ENCODE data around the gene RRP15. TPM values are rescaled to one million over a fixed set of nuclear protein-coding genes. Genes with fewer than 3 reads are reported as not detected.

RRP15 gene
- total RNA-seq, 1 donor from 2014 or later: 28.4 TPM

DNA sequence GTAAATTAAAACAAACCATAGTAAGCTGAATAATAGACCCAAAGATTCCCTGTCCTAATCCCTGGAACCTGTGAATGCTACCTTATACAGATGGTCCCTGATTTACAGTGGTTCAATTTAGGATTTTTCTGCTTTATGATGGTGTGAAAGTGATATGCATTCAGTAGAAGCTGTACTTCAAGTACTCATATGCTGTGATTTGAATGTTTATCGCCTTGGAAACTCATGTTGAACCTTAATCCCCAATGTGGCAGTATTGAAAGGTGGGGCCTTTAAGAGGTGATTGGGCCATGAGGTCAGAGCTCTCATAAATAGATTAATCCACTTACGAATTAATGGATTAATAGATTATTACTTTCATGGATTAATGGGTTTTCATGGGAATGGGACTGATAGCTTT lies 10.6 kb upstream of the RRP15 start:
- Mint-ChIP-seq H3K27ac (ENCODE audit: unreplicated experiment) (no peak overlapping the region), H3K36me3 (ENCODE audit: low read depth, unreplicated experiment) (no peaks in the 10 kb centered on the region), H3K4me1 (ENCODE audit: low read depth, unreplicated experiment) (no peaks in the 10 kb centered on the region), H3K4me3 (ENCODE audit: unreplicated experiment) (no peak overlapping the region), H3K27me3 (ENCODE audit: low read depth, unreplicated experiment) (no peaks in the 10 kb centered on the region), H3K9me3 (ENCODE audit: unreplicated experiment) (no peaks in the 10 kb centered on the region)
- DNase-seq (ENCODE audit: low read depth) (no peak), FAIRE-seq (no peak)
- H3K9ac ChIP-seq (ENCODE audit: low read length): no peak overlapping the region
- no peak overlapping the region for H3K27ac ChIP-seq (ENCODE audit: low read depth, low read length)
- no peaks in the 10 kb centered on the region for H3K79me2 ChIP-seq (ENCODE audit: insufficient read depth, low read length)
- no peaks in the 10 kb centered on the region for H4K20me1 ChIP-seq (ENCODE audit: insufficient read depth, low read length)
- H3K36me3 ChIP-seq (ENCODE audit: insufficient read depth, low read length): no peaks in the 10 kb centered on the region
- H3K9me3 ChIP-seq (ENCODE audit: insufficient read depth, low read depth, low read length): no peaks in the 10 kb centered on the region
- H2AFZ ChIP-seq (ENCODE audit: low read depth, low read length): no peak overlapping the region
- TF ChIP-seq, protein P1, sequence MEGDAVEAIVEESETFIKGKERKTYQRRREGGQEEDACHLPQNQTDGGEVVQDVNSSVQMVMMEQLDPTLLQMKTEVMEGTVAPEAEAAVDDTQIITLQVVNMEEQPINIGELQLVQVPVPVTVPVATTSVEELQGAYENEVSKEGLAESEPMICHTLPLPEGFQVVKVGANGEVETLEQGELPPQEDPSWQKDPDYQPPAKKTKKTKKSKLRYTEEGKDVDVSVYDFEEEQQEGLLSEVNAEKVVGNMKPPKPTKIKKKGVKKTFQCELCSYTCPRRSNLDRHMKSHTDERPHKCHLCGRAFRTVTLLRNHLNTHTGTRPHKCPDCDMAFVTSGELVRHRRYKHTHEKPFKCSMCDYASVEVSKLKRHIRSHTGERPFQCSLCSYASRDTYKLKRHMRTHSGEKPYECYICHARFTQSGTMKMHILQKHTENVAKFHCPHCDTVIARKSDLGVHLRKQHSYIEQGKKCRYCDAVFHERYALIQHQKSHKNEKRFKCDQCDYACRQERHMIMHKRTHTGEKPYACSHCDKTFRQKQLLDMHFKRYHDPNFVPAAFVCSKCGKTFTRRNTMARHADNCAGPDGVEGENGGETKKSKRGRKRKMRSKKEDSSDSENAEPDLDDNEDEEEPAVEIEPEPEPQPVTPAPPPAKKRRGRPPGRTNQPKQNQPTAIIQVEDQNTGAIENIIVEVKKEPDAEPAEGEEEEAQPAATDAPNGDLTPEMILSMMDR (IDR thresholded peaks at IDR 0.05; ENCODE audit: insufficient read depth, low read depth, low read length): no peak
- TF ChIP-seq EZH2 (IDR thresholded peaks at IDR 0.05; ENCODE audit: insufficient read depth, low read length): no peak
- no peak overlapping the region for H3K4me2 ChIP-seq (ENCODE audit: low read length)
- H3K27me3 ChIP-seq (ENCODE audit: insufficient read depth, low read length): no peaks in the 10 kb centered on the region
- H3K4me1 ChIP-seq (ENCODE audit: insufficient read depth, low read length): no peaks in the 10 kb centered on the region
- no peak overlapping the region for H3K4me3 ChIP-seq (ENCODE audit: insufficient read depth, low read depth, low read length)

DNA sequence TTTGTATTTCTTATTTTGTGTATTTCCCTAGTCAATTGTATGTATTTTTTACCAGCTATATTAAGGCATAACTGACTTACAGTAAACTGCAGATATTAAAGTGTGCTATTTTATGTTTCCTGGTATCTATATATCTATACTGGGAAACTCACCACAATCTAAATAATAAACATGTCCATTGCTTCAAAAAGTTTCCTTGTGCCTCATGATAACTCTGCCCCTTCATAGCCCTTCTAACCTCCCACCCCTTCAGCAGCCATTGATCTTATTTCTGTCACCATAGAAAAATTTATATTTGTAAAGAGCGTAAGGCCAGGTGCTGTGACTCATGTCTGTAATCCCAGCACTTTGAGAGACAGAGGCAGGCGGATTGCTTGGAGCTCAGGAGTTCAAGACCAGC lies 9.3 kb upstream of the RRP15 start:
- no peak overlapping the region for H3K4me3 Mint-ChIP-seq (ENCODE audit: unreplicated experiment)
- Histone ChIP-seq H3K27me3 (ENCODE audit: insufficient read depth, low read length) (no peaks in the 10 kb centered on the region), H3K4me3 (ENCODE audit: insufficient read depth, low read depth, low read length) (no peak overlapping the region), H2AFZ (ENCODE audit: low read depth, low read length) (no peak overlapping the region), H3K36me3 (ENCODE audit: insufficient read depth, low read length) (no peaks in the 10 kb centered on the region), H3K27ac (ENCODE audit: low read depth, low read length) (no peak overlapping the region), H3K4me1 (ENCODE audit: insufficient read depth, low read length) (no peaks in the 10 kb centered on the region), H3K79me2 (ENCODE audit: insufficient read depth, low read length) (no peaks in the 10 kb centered on the region), H3K4me2 (ENCODE audit: low read length) (no peak overlapping the region), H3K9ac (ENCODE audit: low read length) (no peak overlapping the region), H3K9me3 (ENCODE audit: insufficient read depth, low read depth, low read length) (no peaks in the 10 kb centered on the region), H4K20me1 (ENCODE audit: insufficient read depth, low read length) (no peaks in the 10 kb centered on the region)
- FAIRE-seq (no peak), DNase-seq (ENCODE audit: low read depth) (no peak)
- H3K27ac Mint-ChIP-seq (ENCODE audit: unreplicated experiment): no peak overlapping the region
- no peak for TF ChIP-seq EZH2 (IDR thresholded peaks at IDR 0.05; ENCODE audit: insufficient read depth, low read length)
- TF ChIP-seq, protein P1 (IDR thresholded peaks at IDR 0.05; ENCODE audit: insufficient read depth, low read depth, low read length): no peak
- H3K27me3 Mint-ChIP-seq (ENCODE audit: low read depth, unreplicated experiment): no peaks in the 10 kb centered on the region
- H3K36me3 Mint-ChIP-seq (ENCODE audit: low read depth, unreplicated experiment): no peaks in the 10 kb centered on the region
- H3K4me1 Mint-ChIP-seq (ENCODE audit: low read depth, unreplicated experiment): no peaks in the 10 kb centered on the region
- no peaks in the 10 kb centered on the region for H3K9me3 Mint-ChIP-seq (ENCODE audit: unreplicated experiment)

DNA sequence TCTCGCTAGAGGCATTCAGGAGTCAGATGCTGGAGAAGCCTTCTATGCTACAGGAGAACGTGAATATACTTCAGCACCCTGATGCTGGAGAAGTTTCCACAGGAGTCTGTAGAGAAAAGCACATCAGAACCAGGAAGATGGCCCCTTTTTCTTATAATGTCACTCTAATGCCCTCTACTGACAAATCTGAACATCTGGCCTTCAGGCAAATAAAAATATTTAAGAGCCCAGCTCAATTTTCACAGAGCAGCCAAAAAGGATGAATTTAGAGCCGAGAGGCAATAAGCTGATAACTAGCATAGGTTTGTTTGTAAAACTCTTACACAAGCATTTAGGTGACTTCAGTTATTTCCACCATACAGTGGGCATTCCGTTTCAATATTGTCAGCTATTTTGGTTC lies 3.8 kb upstream of the RRP15 start:
- H3K27me3 ChIP-seq (ENCODE audit: insufficient read depth, low read length): no peaks in the 10 kb centered on the region
- Mint-ChIP-seq H3K9me3 (ENCODE audit: unreplicated experiment) (no peaks in the 10 kb centered on the region), H3K4me3 (ENCODE audit: unreplicated experiment) (no peak overlapping the region), H3K27me3 (ENCODE audit: low read depth, unreplicated experiment) (no peaks in the 10 kb centered on the region), H3K4me1 (ENCODE audit: low read depth, unreplicated experiment) (peaks cover 1% of the 10 kb centered on the region), H3K36me3 (ENCODE audit: low read depth, unreplicated experiment) (no peaks in the 10 kb centered on the region), H3K27ac (ENCODE audit: unreplicated experiment) (no peak overlapping the region)
- no peak for TF ChIP-seq EZH2 (IDR thresholded peaks at IDR 0.05; ENCODE audit: insufficient read depth, low read length)
- TF ChIP-seq, protein P1 (IDR thresholded peaks at IDR 0.05; ENCODE audit: insufficient read depth, low read depth, low read length): no peak
- no peak overlapping the region for H3K4me3 ChIP-seq (ENCODE audit: insufficient read depth, low read depth, low read length)
- H2AFZ ChIP-seq (ENCODE audit: low read depth, low read length): no peak overlapping the region
- H3K27ac ChIP-seq (ENCODE audit: low read depth, low read length): no peak overlapping the region
- H3K9ac ChIP-seq (ENCODE audit: low read length): no peak overlapping the region
- peaks cover 12% of the 10 kb centered on the region for H3K79me2 ChIP-seq (ENCODE audit: insufficient read depth, low read length)
- FAIRE-seq: no peak
- DNase-seq (ENCODE audit: low read depth): no peak
- no peaks in the 10 kb centered on the region for H3K36me3 ChIP-seq (ENCODE audit: insufficient read depth, low read length)
- no peak overlapping the region for H3K4me2 ChIP-seq (ENCODE audit: low read length)
- H4K20me1 ChIP-seq (ENCODE audit: insufficient read depth, low read length): no peaks in the 10 kb centered on the region
- peaks cover 9% of the 10 kb centered on the region for H3K4me1 ChIP-seq (ENCODE audit: insufficient read depth, low read length)
- H3K9me3 ChIP-seq (ENCODE audit: insufficient read depth, low read depth, low read length): no peaks in the 10 kb centered on the region
